HG02870 (cell line): ENCODE results near the gene CPTP.

Source experiments
- ATAC-seq: cut with Tn5 transposase; IDR thresholded peaks from one replicate; pipeline ENCODE4 v1.9.1; 2021; ENCODE audit warnings: mild to moderate bottlenecking, moderate library complexity; ENCODE audit not compliant: unreplicated experiment

The CPTP gene

DNA sequence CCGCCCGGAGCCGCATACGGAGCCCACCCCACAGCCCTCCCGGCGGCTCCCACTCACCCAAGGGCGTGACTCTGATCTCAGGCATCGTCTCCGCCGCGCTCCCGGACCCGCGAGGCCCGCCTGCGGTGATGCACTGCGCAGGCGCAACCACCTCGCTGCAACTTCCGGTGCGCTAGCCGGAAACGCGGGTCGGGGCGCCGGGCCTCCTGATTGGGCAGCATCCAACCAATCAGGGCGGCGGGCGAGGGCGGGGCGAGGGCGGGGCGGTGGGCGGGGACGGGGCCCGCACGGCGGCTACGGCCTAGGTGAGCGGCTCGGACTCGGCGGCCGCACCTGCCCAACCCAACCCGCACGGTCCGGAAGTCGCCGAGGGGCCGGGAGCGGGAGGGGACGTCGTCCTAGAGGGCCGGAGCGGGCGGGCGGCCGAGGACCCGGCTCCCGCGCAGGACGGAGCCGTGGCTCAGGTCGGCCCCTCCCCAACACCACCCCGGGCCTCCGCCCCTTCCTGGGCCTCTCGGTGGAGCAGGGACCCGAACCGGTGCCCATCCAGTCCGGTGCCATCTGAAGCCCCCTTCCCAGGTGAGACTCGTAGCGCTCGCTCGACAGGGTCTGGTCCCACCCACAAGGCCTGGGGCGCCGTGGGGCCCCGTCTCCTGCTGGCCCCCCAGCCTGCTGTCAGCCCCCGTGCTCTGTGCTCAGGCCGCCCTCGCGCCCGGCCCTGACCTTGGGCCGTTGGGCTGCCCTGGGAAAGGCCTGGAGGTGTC, at the start of gene CPTP, which contains the start of gene INTS11:
CPTP (plus strand) TSS at position 279 of the 764 bp plus-strand sequence. CDS start 2,109 bp downstream, outside the sequence.
INTS11 (minus strand) TSS at position 137 of the 764 bp plus-strand sequence; CDS start at position 85, 52 bp downstream.
- ATAC-seq: peak; percentile 62

DNA sequence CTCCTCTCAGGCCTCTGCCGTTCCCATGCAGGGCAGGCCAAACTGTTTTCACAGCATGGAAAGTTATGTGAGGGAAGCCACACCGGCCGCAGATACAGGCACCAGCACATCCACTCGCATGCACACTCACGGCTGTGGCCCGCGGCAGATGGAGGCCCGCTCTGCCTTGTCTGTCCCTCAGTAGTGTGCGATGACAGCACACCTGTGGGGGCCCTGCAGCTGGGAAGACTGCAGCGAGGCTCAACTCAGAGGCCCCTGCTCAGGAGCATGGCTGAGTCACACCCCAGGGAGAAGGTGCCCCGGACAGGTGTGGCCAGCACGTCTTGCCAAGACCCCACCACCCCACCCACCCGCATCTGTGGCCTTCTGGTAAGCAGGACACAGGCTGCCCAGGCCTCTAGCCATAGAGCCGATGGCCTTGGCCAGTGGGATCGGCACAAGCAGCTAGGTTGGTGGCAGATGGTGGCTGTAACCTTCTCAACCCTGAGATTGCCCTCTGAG, 49.6 kb upstream of the CPTP start:
- ATAC-seq: no peak

- no peak for ATAC-seq
Measured at GRCh38 chr1:1275836-1276235, 48.8 kb upstream of the CPTP start.

- ATAC-seq: no peak
Measured at GRCh38 chr1:1278620-1279019, 46.0 kb upstream of the CPTP start.

- ATAC-seq: no peak
Measured at GRCh38 chr1:1279028-1279427, 45.6 kb upstream of the CPTP start.

GRCh38 chr1:1280782-1281481, 43.7 kb upstream of the CPTP start:
- no peak for ATAC-seq

DNA sequence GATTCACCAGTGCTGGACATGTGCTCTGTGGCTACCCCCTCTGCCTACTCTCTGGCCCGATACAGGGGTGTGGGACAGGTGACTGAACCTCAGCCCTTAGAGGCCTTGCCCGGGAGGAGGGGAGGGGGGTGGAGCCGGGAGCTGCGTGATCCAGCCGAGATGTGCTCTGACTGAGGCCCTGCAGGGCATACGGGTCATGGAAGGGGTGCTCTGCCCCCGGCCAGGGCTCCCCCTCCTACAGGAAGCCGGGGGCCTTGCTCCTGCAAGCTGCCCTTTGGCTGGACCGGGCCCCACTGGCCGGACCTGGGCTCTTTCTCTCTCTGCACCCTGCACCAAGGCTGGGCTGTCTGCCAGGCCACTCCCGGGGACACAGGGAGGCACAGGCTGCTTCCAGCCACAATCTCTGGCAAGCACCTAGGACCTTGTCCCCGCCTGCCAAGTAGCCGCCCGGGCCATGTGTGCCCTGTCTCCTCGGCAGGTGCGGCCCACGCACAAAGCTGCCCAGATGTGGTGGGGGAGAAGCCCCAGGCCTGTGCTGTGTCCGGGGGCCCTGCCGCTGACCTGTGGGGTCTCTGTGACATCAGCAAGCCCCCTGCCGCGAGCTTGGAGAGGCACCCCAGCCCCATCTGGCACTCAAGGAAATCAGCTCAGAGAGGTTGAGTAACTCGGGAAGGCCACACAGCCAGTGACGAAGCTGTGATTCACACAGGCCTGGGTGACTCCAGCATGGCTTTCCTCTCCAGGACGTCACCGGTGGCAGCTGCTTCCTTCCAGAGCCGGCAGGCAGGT, 42.9 kb upstream of the CPTP start:
- no peak for ATAC-seq

DNA sequence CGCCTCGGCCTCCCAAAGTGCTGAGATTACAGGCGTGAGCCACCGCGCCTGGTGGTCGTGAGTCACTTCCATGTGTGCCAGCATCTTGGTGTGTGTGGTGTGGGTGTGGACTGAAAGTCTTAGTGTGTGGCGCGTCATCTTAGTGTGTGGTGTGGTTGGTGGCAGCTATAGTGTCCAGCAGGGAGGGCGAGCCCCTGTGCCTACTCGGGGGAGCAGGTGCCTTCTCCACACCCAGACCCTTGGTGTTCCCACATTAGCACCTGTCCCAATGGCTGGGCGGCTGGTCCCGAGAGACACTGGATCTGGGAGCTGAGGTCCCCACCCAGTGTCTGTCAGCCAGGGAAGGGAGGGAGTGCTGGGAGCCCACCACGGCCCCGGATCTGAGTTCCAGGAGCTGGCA, 41.6 kb upstream of the CPTP start:
- ATAC-seq: no peak

DNA sequence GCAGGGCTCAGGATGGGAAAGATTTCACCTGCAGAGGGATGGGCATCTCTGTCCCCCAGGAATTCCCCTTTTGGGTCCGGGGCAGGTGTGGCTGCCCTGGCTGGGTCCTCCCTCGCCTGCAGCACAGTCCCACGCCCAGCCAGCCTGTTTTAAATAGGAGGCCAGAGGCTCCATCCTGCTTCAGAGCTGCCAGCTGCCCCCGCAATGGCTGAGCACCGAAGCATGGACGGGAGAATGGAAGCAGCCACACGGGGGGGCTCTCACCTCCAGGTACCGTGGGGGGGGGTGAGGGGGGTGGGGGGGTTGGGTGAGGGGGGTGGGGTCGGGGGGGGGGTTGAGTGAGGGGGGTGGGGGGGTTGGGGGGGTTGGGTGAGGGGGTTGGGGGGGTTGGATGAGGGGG, 40.8 kb upstream of the CPTP start:
- ATAC-seq: no peak

DNA sequence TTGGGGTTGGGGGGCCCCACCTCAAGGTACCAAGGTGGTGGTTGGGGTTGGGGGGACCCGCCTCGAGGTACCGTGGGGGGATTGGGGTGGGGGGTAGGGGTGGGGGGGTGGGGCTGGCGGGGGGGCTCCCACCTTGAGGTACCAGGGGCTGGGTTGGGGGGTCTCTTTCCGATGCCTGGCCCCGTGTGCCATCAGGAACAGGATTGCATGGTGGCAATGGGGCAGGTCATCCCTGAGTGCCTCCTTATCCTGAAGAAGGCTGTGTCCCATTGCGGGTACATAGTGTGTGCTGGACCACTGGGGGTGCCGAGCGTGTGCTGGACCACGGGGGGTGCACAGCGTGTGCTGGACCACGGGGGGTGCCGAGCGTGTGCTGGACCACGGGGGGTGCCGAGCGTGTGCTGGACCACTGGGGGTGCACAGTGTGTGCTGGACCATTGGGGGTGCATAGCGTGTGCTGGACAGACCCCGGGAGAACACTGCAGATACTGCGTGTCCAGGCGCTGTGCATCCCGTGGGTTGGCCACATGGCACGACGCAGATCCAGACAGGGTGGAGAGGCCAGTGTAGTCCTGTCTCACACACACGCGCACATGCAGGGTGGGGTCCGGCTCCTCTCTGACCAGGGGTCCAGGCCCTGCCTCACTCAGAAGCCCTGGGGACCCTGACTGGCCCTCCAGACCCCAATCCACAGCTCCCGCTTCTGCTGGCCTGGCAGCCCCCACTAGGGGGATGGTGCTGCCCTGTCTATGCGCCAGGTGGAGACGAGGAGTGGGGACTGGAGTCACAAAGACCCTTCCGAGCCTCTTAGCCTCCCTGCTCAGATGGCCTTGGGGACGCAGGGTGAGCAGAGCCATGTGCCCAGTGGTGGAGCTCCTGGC, 40.1 kb upstream of the CPTP start:
- no peak for ATAC-seq

- ATAC-seq: no peak
Measured at GRCh38 chr1:1285102-1285571, 39.5 kb upstream of the CPTP start.

DNA sequence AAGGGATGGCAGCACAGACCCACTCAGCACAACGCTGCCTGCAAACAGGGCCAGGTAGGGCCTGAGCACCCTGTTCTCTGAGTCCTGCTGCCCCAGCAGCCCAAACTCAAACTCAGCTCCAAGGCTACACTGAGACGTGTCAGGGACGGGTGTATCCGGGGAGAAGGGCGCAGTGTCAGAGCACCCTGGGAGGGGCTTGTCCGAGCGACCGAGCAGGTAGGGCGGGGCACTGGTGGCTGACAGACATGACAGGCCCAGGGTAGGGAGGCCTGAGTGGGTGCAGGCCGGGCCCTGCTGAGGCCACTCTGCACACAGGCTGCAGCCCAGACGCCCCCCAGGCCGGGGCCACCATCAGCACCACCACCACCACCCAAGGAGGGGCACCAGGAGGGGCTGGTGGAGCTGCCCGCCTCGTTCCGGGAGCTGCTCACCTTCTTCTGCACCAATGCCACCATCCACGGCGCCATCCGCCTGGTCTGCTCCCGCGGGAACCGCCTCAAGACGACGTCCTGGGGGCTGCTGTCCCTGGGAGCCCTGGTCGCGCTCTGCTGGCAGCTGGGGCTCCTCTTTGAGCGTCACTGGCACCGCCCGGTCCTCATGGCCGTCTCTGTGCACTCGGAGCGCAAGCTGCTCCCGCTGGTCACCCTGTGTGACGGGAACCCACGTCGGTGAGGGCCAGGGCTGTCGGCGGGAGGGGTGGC, 38.8 kb upstream of the CPTP start:
- no peak for ATAC-seq

DNA sequence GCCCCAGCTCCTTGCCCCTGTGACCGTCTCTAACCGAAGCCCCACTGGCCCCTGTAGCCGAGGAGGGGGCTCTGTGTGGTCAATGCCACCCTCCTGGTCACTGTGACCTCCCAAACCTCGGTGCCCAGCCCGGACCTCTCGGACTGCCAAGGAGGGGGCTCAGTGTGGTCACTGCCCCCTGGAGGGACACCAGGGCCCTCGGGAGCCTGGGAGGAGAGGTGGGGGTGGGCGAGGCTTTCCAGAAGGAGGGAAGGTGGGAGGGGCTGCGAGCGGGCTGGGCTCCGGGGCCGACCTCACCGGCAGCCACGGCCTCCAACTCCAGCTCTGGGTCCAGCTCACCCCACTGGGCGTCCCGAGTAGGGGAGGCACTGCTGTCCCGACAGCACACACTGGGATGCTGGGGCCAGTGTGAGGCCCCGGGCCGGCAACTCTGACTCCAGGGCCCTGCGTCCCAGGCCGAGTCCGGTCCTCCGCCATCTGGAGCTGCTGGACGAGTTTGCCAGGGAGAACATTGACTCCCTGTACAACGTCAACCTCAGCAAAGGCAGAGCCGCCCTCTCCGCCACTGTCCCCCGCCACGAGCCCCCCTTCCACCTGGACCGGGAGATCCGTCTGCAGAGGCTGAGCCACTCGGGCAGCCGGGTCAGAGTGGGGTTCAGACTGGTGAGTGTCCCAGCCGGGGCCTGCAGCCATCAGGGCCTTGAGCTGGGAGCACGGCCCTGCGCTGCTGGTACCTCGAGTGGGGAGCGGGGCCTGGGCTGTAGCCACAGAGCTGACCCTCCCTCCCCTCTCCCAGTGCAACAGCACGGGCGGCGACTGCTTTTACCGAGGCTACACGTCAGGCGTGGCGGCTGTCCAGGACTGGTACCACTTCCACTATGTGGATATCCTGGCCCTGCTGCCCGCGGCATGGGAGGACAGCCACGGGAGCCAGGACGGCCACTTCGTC, 38.0 kb upstream of the CPTP start:
- no peak for ATAC-seq

GRCh38 chr1:1287288-1288110, 37.1 kb upstream of the CPTP start:
- ATAC-seq: no peak

DNA sequence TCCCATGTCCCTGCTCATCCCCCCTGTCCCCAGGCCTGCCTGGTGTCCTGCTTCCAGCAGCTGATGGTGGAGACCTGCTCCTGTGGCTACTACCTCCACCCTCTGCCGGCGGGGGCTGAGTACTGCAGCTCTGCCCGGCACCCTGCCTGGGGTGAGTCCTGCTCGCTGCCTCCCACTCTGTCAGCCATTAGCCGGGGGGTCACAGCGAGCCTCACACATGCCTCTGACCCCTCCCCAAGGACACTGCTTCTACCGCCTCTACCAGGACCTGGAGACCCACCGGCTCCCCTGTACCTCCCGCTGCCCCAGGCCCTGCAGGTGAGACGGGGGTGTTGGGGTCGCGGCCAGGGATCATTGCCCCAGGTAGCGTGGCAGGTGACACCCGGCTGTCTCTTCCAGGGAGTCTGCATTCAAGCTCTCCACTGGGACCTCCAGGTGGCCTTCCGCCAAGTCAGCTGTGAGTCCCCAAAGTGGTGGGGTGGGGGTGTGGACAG, 34.3 kb upstream of the CPTP start:
- no peak for ATAC-seq

DNA sequence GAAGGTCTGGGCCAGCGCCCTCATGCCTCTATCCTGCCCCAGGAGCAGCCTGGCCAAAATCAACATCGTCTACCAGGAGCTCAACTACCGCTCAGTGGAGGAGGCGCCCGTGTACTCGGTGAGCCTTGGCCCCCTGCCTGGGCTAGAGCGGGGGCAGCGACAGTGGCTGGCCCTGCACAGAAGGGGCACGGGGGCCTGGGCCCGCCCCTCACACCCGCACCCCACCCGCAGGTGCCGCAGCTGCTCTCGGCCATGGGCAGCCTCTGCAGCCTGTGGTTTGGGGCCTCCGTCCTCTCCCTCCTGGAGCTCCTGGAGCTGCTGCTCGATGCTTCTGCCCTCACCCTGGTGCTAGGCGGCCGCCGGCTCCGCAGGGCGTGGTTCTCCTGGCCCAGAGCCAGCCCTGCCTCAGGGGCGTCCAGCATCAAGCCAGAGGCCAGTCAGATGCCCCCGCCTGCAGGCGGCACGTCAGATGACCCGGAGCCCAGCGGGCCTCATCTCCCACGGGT, 33.5 kb upstream of the CPTP start:
- ATAC-seq: no peak
